K562 (cell line): ENCODE measurements around the gene COLQ. TPM values are rescaled to one million over a fixed set of nuclear protein-coding genes. Genes with fewer than 3 reads are reported as not detected.
A peak's percentile ranks its signal among the peaks of the same experiment; 100 is the strongest.

Source experiments
- ATAC-seq: fragments of 200-7000 bp; cut with Tn5 transposase; 3 replicates; pipeline ENCODE4 v1.9.1; 2020; ENCODE audit warnings: moderate library complexity
- BruUV-seq: library from RNA; stranded (reverse); fragments of 400-500 nt; replicated peaks from 2 replicates; lab custom pipeline; 2021; lab: Mats Ljungman, UMichigan
- CTCF ChIA-PET: fragments of 300-600 bp; formaldehyde crosslinking; extraction: SDS; loops from one replicate; lab custom pipeline; 2021; ENCODE audit warnings: low intra/inter-chr PET ratio; lab: Yijun Ruan, JAX
- POLR2A ChIA-PET: fragments of 300-600, 350-650 bp; sonication (Branson Sonifier 250); formaldehyde crosslinking; extraction: SDS; loops from one replicate; lab custom pipeline; 2021; ENCODE audit warnings: antibody characterized with exemption, inconsistent platforms; lab: Yijun Ruan, JAX
- DNase-seq, 4 experiments: peaks; one replicate each; pipeline versions ENCODE4 v3.0.0 to v3.0.0-alpha.2; 2011 to 2018; ENCODE audit warnings: low spot score in 3 of 4, mixed read lengths in 3 of 4; ENCODE audit errors: extremely low read depth in 1 of 4
- FAIRE-seq: peaks from 2 replicates; lab custom pipeline; 2011; peaks lifted over from hg19 to GRCh38; lab: Jason Lieb, UNC
- H2AFZ ChIP-seq: 2 replicates; pipeline ENCODE4 v1.6.0; 2011; ENCODE audit warnings: low read depth, low read length, control low read depth, inconsistent platforms
- H3K27ac ChIP-seq: fragments of 200-600 bp; 3 replicates; pipeline ENCODE4 v1.8.0; 2011; ENCODE audit warnings: low read depth, mild to moderate bottlenecking, control low read depth, inconsistent platforms, low read length, moderate library complexity, mixed read lengths; ENCODE audit errors: extremely low read depth
- H3K27me3 ChIP-seq, 2 experiments: fragments of 300-600 bp in 1 of 2; 2 replicates in 1 of 2; 3 replicates in 1 of 2; pipeline versions ENCODE4 v1.6.0 to v1.8.0; 2011; ENCODE audit warnings: inconsistent platforms in 2 of 2, low read length in 2 of 2, mild to moderate bottlenecking in 1 of 2, mixed read lengths in 1 of 2, moderate library complexity in 1 of 2; ENCODE audit not compliant: control insufficient read depth in 2 of 2, insufficient read depth in 2 of 2
- H3K36me3 ChIP-seq: fragments of 300-600 bp; 3 replicates; pipeline ENCODE4 v1.8.0; 2011; ENCODE audit warnings: mild to moderate bottlenecking, low read length, inconsistent platforms; ENCODE audit not compliant: control insufficient read depth, insufficient read depth
- H3K4me1 ChIP-seq, 2 experiments: fragments of 200-600 bp in 1 of 2; replicated peaks in 1 of 2; 2 replicates in 1 of 2; 3 replicates in 1 of 2; pipeline versions ENCODE4 v1.5.1 to v1.8.0; 2011; ENCODE audit warnings: inconsistent platforms in 2 of 2, low read length in 2 of 2, mild to moderate bottlenecking in 1 of 2, mixed read lengths in 1 of 2, moderate library complexity in 1 of 2; ENCODE audit not compliant: control insufficient read depth in 2 of 2, insufficient read depth in 2 of 2
- H3K4me2 ChIP-seq: 2 replicates; pipeline ENCODE4 v1.6.1; 2011; ENCODE audit warnings: low read length, control low read depth, inconsistent platforms, mixed read lengths; ENCODE audit not compliant: insufficient read depth
- H3K4me3 ChIP-seq: fragments of 200-600 bp; sonication (generic), shearing (Covaris generic); 2 replicates; pipeline ENCODE4 v1.5.1; 2016; ENCODE audit warnings: control low read depth, inconsistent platforms
- H3K79me2 ChIP-seq: fragments of 200-600 bp; 3 replicates; pipeline ENCODE4 v1.8.0; 2011; ENCODE audit warnings: low read length, inconsistent platforms; ENCODE audit not compliant: control insufficient read depth, insufficient read depth
- H3K9ac ChIP-seq, 2 experiments: 2 replicates each; pipeline versions ENCODE4 v1.6.0 to v1.6.1; 2011; ENCODE audit warnings: low read depth in 2 of 2, low read length in 2 of 2, control low read depth in 1 of 2, inconsistent platforms in 1 of 2, mild to moderate bottlenecking in 1 of 2, mixed read lengths in 1 of 2; ENCODE audit not compliant: insufficient read depth in 1 of 2
- H3K9me1 ChIP-seq: one replicate; pipeline ENCODE4 v1.6.0; 2011; ENCODE audit warnings: inconsistent platforms, mild to moderate bottlenecking, low read length, moderate library complexity; ENCODE audit not compliant: control insufficient read depth, insufficient read depth
- H3K9me3 ChIP-seq: replicated peaks from 2 replicates; pipeline ENCODE4 v1.5.1; 2011; ENCODE audit warnings: low read depth, low read length, inconsistent platforms; ENCODE audit not compliant: control insufficient read depth, insufficient read depth
- H4K20me1 ChIP-seq: replicated peaks from 2 replicates; pipeline ENCODE4 v1.6.1; 2011; ENCODE audit warnings: low read length, inconsistent platforms, mixed read lengths; ENCODE audit not compliant: control insufficient read depth, insufficient read depth
- ATF7 ChIP-seq: fragments of 450-650 bp; IDR thresholded peaks from 2 replicates; pipeline ENCODE4 v1.7.1; 2014; ENCODE audit warnings: mild to moderate bottlenecking, moderate library complexity
- CEBPB ChIP-seq: fragments of 450-650 bp; IDR thresholded peaks from 2 replicates; pipeline ENCODE4 v1.6.1; 2016; ENCODE audit warnings: missing genetic modification characterization, missing compliant biosample characterization
- CEBPG ChIP-seq, 3 experiments: fragments of 200-800 bp in 1 of 3; sonication (Bioruptor generic) in 1 of 3; sonication (generic) in 1 of 3; formaldehyde crosslinking in 1 of 3; IDR thresholded peaks in 2 of 3; conservative IDR thresholded peaks in 1 of 3; 2 replicates each; pipeline versions ENCODE4 v1.6.1 to v1.8.0; 2016 to 2022; ENCODE audit warnings: missing compliant biosample characterization in 2 of 3, missing genetic modification characterization in 2 of 3, mild to moderate bottlenecking in 1 of 3, missing genetic modification reagents in 1 of 3
- KDM5B ChIP-seq: fragments of 200-600 bp; sonication (generic); IDR thresholded peaks from 2 replicates; pipeline ENCODE4 v1.6.1; 2012; ENCODE audit warnings: low read depth, mild to moderate bottlenecking, moderate library complexity, low read length, control low read depth, inconsistent platforms; ENCODE audit not compliant: insufficient replicate concordance
- MIER1 ChIP-seq: fragments of 450-650 bp; IDR thresholded peaks from 2 replicates; pipeline ENCODE4 v1.6.1; 2016; ENCODE audit warnings: antibody characterized with exemption, mild to moderate bottlenecking, low read depth
- NR2F6 ChIP-seq: fragments of 450-650 bp; formaldehyde crosslinking; IDR thresholded peaks from 2 replicates; pipeline ENCODE4 v1.4.0; 2020; ENCODE audit warnings: mild to moderate bottlenecking
- ZNF445 ChIP-seq: fragments of 250-450 bp; sonication (Bioruptor Pico); IDR thresholded peaks from 2 replicates; pipeline ENCODE4 v1.4.0; 2020; ENCODE audit warnings: low read depth, mild to moderate bottlenecking, moderate library complexity
- WGBS: fragments of 100-300 bp; shearing (Covaris generic); methylation state at CpG from one replicate; pipeline ENCODE4 v1.1.6; 2016; ENCODE audit warnings: low coverage, mixed read lengths; ENCODE audit not compliant: insufficient coverage; ENCODE audit errors: missing lambda C conversion rate; 5-methylcytosine and 5-hydroxymethylcytosine counted together
- in situ Hi-C: fragments of 300-500 bp; cut with MboI; formaldehyde crosslinking; loops from 4 replicates; pipeline ENCODE4 v1.15.0; 2018; ENCODE audit warnings: inconsistent platforms, mixed read lengths
- intact Hi-C: fragments of 100-400 bp; cut with micrococcal nuclease; formaldehyde crosslinking; loops from 2 replicates; pipeline ENCODE4 v1.14.2; 2022
- polyA plus RNA-seq, 8 experiments: library from polyadenylated mRNA; depleted of rRNA in 4 of 8; stranded (reverse) in 5 of 8; unstranded in 3 of 8; fragments of >200 nt; fragmentation: Nextera tagmentation in 2 of 8; fragmentation: Illumina TruSeq in 1 of 8; extraction: Ambion mirVana in 2 of 8; extraction: Trizol in 1 of 8; gene quantifications; 2 replicates each; pipeline versions ENCODE4 v1.2.1 to v1.2.3, GENCODE V29; 2011 to 2014; ENCODE audit warnings: inconsistent platforms in 1 of 8, missing spikeins in 1 of 8
- total RNA-seq, 7 experiments: library from RNA; depleted of rRNA in 6 of 7; stranded (reverse); fragments of >200 nt in 6 of 7; fragmentation: Illumina TruSeq in 2 of 7; extraction: Trizol in 2 of 7; gene quantifications; 2 replicates each; pipeline versions ENCODE4 v1.2.1 to v1.2.3, GENCODE V29; 2011 to 2021; ENCODE audit warnings: low replicate concordance in 1 of 7
- TF ChIP-seq, protein P1 (sequence below): sonication (generic); formaldehyde crosslinking; IDR thresholded peaks from 2 replicates; pipeline ENCODE4 v1.8.1; 2022; ENCODE audit warnings: missing genetic modification reagents

COLQ gene
- total and polyA plus RNA-seq, 9 of the 15 experiments (the other 6 are each of a cell fraction or from before 2014, with no cell fraction given): 0.04 to 0.36 (median 0.27) TPM; not detected in 4

DNA sequence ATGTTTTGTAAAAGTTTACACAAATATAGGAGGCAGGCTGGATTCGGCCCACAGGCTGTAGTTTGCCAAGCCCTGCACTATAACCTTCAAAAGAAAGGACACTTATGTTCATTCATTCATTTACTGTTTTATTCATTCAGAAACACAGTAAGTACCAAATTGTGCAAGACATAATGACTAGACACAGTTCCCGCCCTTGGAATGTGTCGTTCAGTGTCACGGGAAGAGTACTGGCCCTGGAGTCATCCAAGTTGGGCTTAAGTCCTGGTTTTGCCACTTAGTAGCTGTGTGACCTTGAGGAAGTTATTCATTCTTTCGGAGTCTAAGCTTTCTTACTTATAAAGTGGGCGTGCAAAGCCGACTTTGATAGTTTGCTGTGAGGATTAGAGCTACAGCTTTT is 22.0 kb downstream of the COLQ start:
- Histone ChIP-seq H3K9me3 (no peaks in the 10 kb centered on the region), H3K27ac (no peak overlapping the region), H3K4me1 (no peaks in the 10 kb centered on the region), H3K9me1 (no peaks in the 10 kb centered on the region), H3K4me3 (no peak overlapping the region), H3K79me2 (no peaks in the 10 kb centered on the region), H3K4me2 (no peak overlapping the region), H3K27me3 (peaks cover 45 to 78% of the 10 kb centered on the region in 2 experiments), H3K9ac (no peak overlapping the region), H4K20me1 (no peaks in the 10 kb centered on the region), H2AFZ (no peak overlapping the region), H3K36me3 (no peaks in the 10 kb centered on the region)
- CTCF ChIA-PET: no interaction called here
- TF ChIP-seq KDM5B: no peak
- TF ChIP-seq MIER1: no peak
- no peak for TF ChIP-seq ZNF445
- TF ChIP-seq CEBPG (CRISPR knock-in tag; IDR thresholded peaks at IDR 0.05): no peak
- TF ChIP-seq CEBPG (tag; conservative IDR thresholded peaks at IDR 0.05 in 1 of 2, IDR thresholded peaks at IDR 0.05 in 1 of 2): peak in 1 of 2 experiments; percentile 26; a peak in 1 of 4 replicates
- no peak for TF ChIP-seq ATF7
- TF ChIP-seq, protein P1, sequence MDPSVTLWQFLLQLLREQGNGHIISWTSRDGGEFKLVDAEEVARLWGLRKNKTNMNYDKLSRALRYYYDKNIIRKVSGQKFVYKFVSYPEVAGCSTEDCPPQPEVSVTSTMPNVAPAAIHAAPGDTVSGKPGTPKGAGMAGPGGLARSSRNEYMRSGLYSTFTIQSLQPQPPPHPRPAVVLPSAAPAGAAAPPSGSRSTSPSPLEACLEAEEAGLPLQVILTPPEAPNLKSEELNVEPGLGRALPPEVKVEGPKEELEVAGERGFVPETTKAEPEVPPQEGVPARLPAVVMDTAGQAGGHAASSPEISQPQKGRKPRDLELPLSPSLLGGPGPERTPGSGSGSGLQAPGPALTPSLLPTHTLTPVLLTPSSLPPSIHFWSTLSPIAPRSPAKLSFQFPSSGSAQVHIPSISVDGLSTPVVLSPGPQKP (CRISPR knock-in tag): no peak
- TF ChIP-seq CEBPB (tag): peak; percentile 79
- no peak for TF ChIP-seq NR2F6 (CRISPR knock-in tag)
- in situ Hi-C loops (no loop called here), intact Hi-C loops (no loop called here)
- no peak for FAIRE-seq
- no peak for ATAC-seq
- WGBS: 0% methylated on average over 7 of the region's 7 CpGs
- POLR2A ChIA-PET: interaction anchor here (0.7 to 1.5 kb wide), 2 partner anchors 12 to 36 kb away, joined by 3 read pairs; no protein-coding TSS in a partner anchor
- BruUV-seq: no TSS peak
- DNase-seq: no peak
